HG03175 (cell line): Measurements from ENCODE around the gene DTNB.
"Not testable (repeated sequence)": the region's sequence is repeated elsewhere in the genome, so short reads cannot be mapped to it uniquely, and the experiment has no call there.

Source experiments
- ATAC-seq: cut with Tn5 transposase; IDR thresholded peaks from one replicate; pipeline ENCODE4 v1.9.1; 2021; ENCODE audit warnings: mild to moderate bottlenecking, moderate library complexity; ENCODE audit not compliant: unreplicated experiment

The DTNB gene

GRCh38 chr2:25673300-25674076 lies at the start of gene DTNB:
TSS of gene DTNB (minus strand) at chr2:25673577. CDS start at chr2:25652660, 20,917 bp downstream.
- peak; percentile 73 for ATAC-seq

- ATAC-seq = no peak
Observed at GRCh38 chr2:25722224-25722623, 48.8 kb upstream of the DTNB start.

GRCh38 chr2:25720575-25720974 lies 47.2 kb upstream of the DTNB start:
- no peak for ATAC-seq

- no peak for ATAC-seq
Observed at GRCh38 chr2:25714740-25715139, 41.4 kb upstream of the DTNB start.

- ATAC-seq = no peak
Observed at GRCh38 chr2:25712455-25712854, 39.1 kb upstream of the DTNB start.

- ATAC-seq = no peak
Observed at GRCh38 chr2:25711675-25712354, 38.4 kb upstream of the DTNB start.

- ATAC-seq = no peak
Observed at GRCh38 chr2:25710750-25711149, 37.4 kb upstream of the DTNB start.

GRCh38 chr2:25709349-25709748 lies 36.0 kb upstream of the DTNB start:
- ATAC-seq = no peak

GRCh38 chr2:25707927-25708590 lies 34.7 kb upstream of the DTNB start:
- ATAC-seq = no peak

- not testable (repeated sequence) for ATAC-seq
Observed at GRCh38 chr2:25705575-25705974, 32.2 kb upstream of the DTNB start.

GRCh38 chr2:25701801-25702200 lies 28.4 kb upstream of the DTNB start:
- ATAC-seq = no peak

GRCh38 chr2:25700221-25700660 lies 26.9 kb upstream of the DTNB start:
- ATAC-seq = no peak

- no peak for ATAC-seq
Observed at GRCh38 chr2:25699216-25699615, 25.8 kb upstream of the DTNB start.

- ATAC-seq = no peak
Observed at GRCh38 chr2:25698752-25699151, 25.4 kb upstream of the DTNB start.

GRCh38 chr2:25697559-25698341 lies 24.4 kb upstream of the DTNB start:
- no peak for ATAC-seq

- no peak for ATAC-seq
Observed at GRCh38 chr2:25692737-25693445, 19.5 kb upstream of the DTNB start.

GRCh38 chr2:25692143-25692542 lies 18.8 kb upstream of the DTNB start:
- ATAC-seq = no peak

GRCh38 chr2:25690058-25690457 lies 16.7 kb upstream of the DTNB start:
- no peak for ATAC-seq

GRCh38 chr2:25688236-25688635 lies 14.9 kb upstream of the DTNB start:
- ATAC-seq = no peak

- no peak for ATAC-seq
Observed at GRCh38 chr2:25685741-25686140, 12.4 kb upstream of the DTNB start.
